ENCODE measurements around the gene WRAP53.

WRAP53 gene

GRCh38 chr17:7707446-7707845, 19.2 kb downstream of the WRAP53 start:
- TF ChIP-seq REST (IDR thresholded peaks at IDR 0.05; ENCODE audit: insufficient read depth in 1 of 2, low read depth in 2 of 2, low read length in 2 of 2) = no peak
- TF ChIP-seq FOXP2 (optimal IDR thresholded peaks at IDR 0.05; ENCODE audit: borderline replicate concordance, extremely low read depth, extremely low read length, insufficient read depth) = no peak
- no peak for TF ChIP-seq TAF1 (IDR thresholded peaks at IDR 0.05; ENCODE audit: borderline replicate concordance, insufficient read depth, low read length)
- no peak for TF ChIP-seq POLR2AphosphoS5 (IDR thresholded peaks at IDR 0.05; ENCODE audit: low read depth, low read length)
- no peak for TF ChIP-seq SIN3A (IDR thresholded peaks at IDR 0.05; ENCODE audit: borderline replicate concordance, insufficient read depth, low read length)

GRCh38 chr17:7707858-7708750, 19.8 kb downstream of the WRAP53 start:
- TF ChIP-seq FOXP2 (optimal IDR thresholded peaks at IDR 0.05; ENCODE audit: borderline replicate concordance, extremely low read depth, extremely low read length, insufficient read depth) (no peak), SIN3A (IDR thresholded peaks at IDR 0.05; ENCODE audit: borderline replicate concordance, insufficient read depth, low read length) (no peak)

GRCh38 chr17:7709031-7709430, 20.8 kb downstream of the WRAP53 start:
- TF ChIP-seq TAF1 (IDR thresholded peaks at IDR 0.05; ENCODE audit: borderline replicate concordance, insufficient read depth, low read length) (no peak), FOXP2 (optimal IDR thresholded peaks at IDR 0.05; ENCODE audit: borderline replicate concordance, extremely low read depth, extremely low read length, insufficient read depth) (no peak), POLR2AphosphoS5 (IDR thresholded peaks at IDR 0.05; ENCODE audit: low read depth, low read length) (no peak), SIN3A (IDR thresholded peaks at IDR 0.05; ENCODE audit: borderline replicate concordance, insufficient read depth, low read length) (no peak), REST (IDR thresholded peaks at IDR 0.05; ENCODE audit: insufficient read depth in 1 of 2, low read depth in 2 of 2, low read length in 2 of 2) (no peak)

GRCh38 chr17:7710301-7710700, 22.0 kb downstream of the WRAP53 start:
- TF ChIP-seq REST (IDR thresholded peaks at IDR 0.05; ENCODE audit: insufficient read depth in 1 of 2, low read depth in 2 of 2, low read length in 2 of 2) (no peak; a peak in 1 of 4 replicates), TAF1 (IDR thresholded peaks at IDR 0.05; ENCODE audit: borderline replicate concordance, insufficient read depth, low read length) (peak; percentile 53; the same call in 1 of the 2 replicates), FOXP2 (optimal IDR thresholded peaks at IDR 0.05; ENCODE audit: borderline replicate concordance, extremely low read depth, extremely low read length, insufficient read depth) (no peak), POLR2AphosphoS5 (IDR thresholded peaks at IDR 0.05; ENCODE audit: low read depth, low read length) (peak; percentile 62), SIN3A (IDR thresholded peaks at IDR 0.05; ENCODE audit: borderline replicate concordance, insufficient read depth, low read length) (0 out of 2 replicates have a peak, but pooled peaks have one; percentile 14)

- TF ChIP-seq REST (IDR thresholded peaks at IDR 0.05; ENCODE audit: insufficient read depth in 1 of 2, low read depth in 2 of 2, low read length in 2 of 2) (no peak), SIN3A (IDR thresholded peaks at IDR 0.05; ENCODE audit: borderline replicate concordance, insufficient read depth, low read length) (no peak), TAF1 (IDR thresholded peaks at IDR 0.05; ENCODE audit: borderline replicate concordance, insufficient read depth, low read length) (no peak), POLR2AphosphoS5 (IDR thresholded peaks at IDR 0.05; ENCODE audit: low read depth, low read length) (no peak), FOXP2 (optimal IDR thresholded peaks at IDR 0.05; ENCODE audit: borderline replicate concordance, extremely low read depth, extremely low read length, insufficient read depth) (no peak)
Observed at GRCh38 chr17:7711051-7711755, 22.9 kb downstream of the WRAP53 start.

Measured in PFSK-1 (cell line).